Testis (tissue), 3 donors: ENCODE data around the gene GMCL2. TPM values are rescaled to one million over a fixed set of nuclear protein-coding genes. Genes with fewer than 3 reads are reported as not detected.

Experiments
- DNase-seq: peaks from one replicate; pipeline ENCODE4 v3.0.0-alpha.2; 2019
- H3K27ac ChIP-seq, 2 donors: fragments of 200-600 bp; sonication (generic); one replicate each; pipeline ENCODE4 v1.5.1; 2019
- H3K27me3 ChIP-seq: fragments of 200-600 bp; sonication (generic); one replicate; pipeline ENCODE4 v1.5.1; 2019
- H3K36me3 ChIP-seq: fragments of 200-600 bp; sonication (generic); one replicate; pipeline ENCODE4 v1.5.1; 2017; ENCODE audit warnings: low read depth; ENCODE audit errors: missing control alignments
- H3K4me1 ChIP-seq: fragments of 200-600 bp; sonication (generic); one replicate; pipeline ENCODE4 v1.5.1; 2019
- H3K4me3 ChIP-seq, 2 donors: fragments of 200-600 bp; sonication (generic); one replicate each; pipeline ENCODE4 v1.5.1; 2017 to 2019
- H3K9me3 ChIP-seq: fragments of 200-600 bp; sonication (generic); one replicate; pipeline ENCODE4 v1.5.1; 2017
- CTCF ChIP-seq, 3 experiments: fragments of 450-650 bp in 2 of 3; fragments of 200-600 bp in 1 of 3; sonication (generic) in 1 of 3; IDR thresholded peaks; one replicate each; pipeline ENCODE4 v1.5.1; 2016 to 2019; ENCODE audit warnings: antibody characterized with exemption in 3 of 3, mild to moderate bottlenecking in 2 of 3, moderate library complexity in 1 of 3
- POLR2A ChIP-seq: fragments of 450-650 bp; IDR thresholded peaks from one replicate; pipeline ENCODE4 v1.6.1; 2017; ENCODE audit warnings: antibody characterized with exemption, mild to moderate bottlenecking, moderate library complexity
- WGBS, 2 donors: methylation state at CpG; one replicate each; pipeline ENCODE4 v1.1.5; 2018; 5-methylcytosine and 5-hydroxymethylcytosine counted together
- intact Hi-C: fragments of 100-400 bp; cut with DNase I; formaldehyde crosslinking; loops from one replicate; pipeline ENCODE4 v1.15.1; 2023; ENCODE audit warnings: low total_unique reads
- polyA plus RNA-seq: library from polyadenylated mRNA; stranded (reverse); fragments of 350-450 nt; fragmentation: Illumina TruSeq; extraction: RNeasy Lipid Tissue Mini Kit (QIAGEN cat#74804); gene quantifications from one replicate; pipeline ENCODE4 v1.2.3, GENCODE V29; 2014; ENCODE audit warnings: low read depth, low replicate concordance; ENCODE audit not compliant: insufficient read depth
- total RNA-seq, 2 donors: library from RNA; depleted of rRNA; stranded (reverse); fragments of >200 nt; gene quantifications; one replicate each; pipeline ENCODE4 v1.2.3, GENCODE V29; 2016

Gene GMCL2
- total and polyA plus RNA-seq, 3 donors from 2014 or later = 9.8 to 53.5 (median 11.0) TPM

- Histone ChIP-seq H3K27ac (no peak overlapping the region), H3K27me3 (no peaks in the 10 kb centered on the region), H3K4me1 (peaks cover 10% of the 10 kb centered on the region), H3K36me3 (no peaks in the 10 kb centered on the region), H3K4me3 (no peak overlapping the region), H3K9me3 (no peaks in the 10 kb centered on the region)
- intact Hi-C loops = no loop called here
- 95 to 98% methylated on average over 3 of the region's 3 CpGs for WGBS, 2 donors
- no peak for DNase-seq
- TF ChIP-seq POLR2A (no peak), CTCF (IDR thresholded peaks at IDR 0.05) (no peak)
These were observed 40.8 kb upstream of the GMCL2 start for GRCh38 chr5:178227929-178228328.

- Histone ChIP-seq H3K36me3 (no peaks in the 10 kb centered on the region), H3K4me3 (no peak overlapping the region), H3K27ac (no peak overlapping the region), H3K4me1 (peaks cover 10% of the 10 kb centered on the region), H3K9me3 (no peaks in the 10 kb centered on the region), H3K27me3 (no peaks in the 10 kb centered on the region)
- intact Hi-C loops = no loop called here
- DNase-seq = no peak
- TF ChIP-seq CTCF (IDR thresholded peaks at IDR 0.05) = no peak
- TF ChIP-seq POLR2A = no peak
- whole genome bisulfite sequencing, 2 donors = 94 to 96% methylated on average over 4 of the region's 4 CpGs
These were observed 40.0 kb upstream of the GMCL2 start for GRCh38 chr5:178227138-178227659.

DNA sequence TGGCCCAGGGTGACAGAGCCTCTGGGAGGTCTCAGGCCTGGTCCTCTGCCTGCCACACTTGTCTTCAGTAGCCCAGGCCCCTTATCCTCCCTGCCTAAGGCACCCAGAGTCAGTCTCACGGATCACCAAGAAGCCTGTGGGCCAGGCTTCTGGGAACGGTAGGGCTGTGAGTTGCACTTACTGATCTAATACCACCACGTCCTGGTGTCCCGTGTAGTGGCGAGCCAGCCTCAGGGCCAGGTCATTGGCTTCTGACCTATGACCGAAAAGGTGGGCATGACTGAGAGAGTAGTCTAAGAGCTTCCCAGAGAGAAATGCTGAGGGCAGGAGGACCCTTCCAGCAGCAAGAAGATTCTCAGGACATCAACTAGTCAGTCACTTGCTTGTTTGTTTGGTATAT is 38.0 kb upstream of the GMCL2 start:
- Histone ChIP-seq H3K9me3 (no peaks in the 10 kb centered on the region), H3K4me1 (no peaks in the 10 kb centered on the region), H3K36me3 (no peaks in the 10 kb centered on the region), H3K4me3 (no peak overlapping the region), H3K27ac (no peak overlapping the region), H3K27me3 (no peaks in the 10 kb centered on the region)
- TF ChIP-seq POLR2A (no peak), CTCF (IDR thresholded peaks at IDR 0.05) (no peak)
- WGBS, 2 donors = 89 to 94% methylated on average over 6 of the region's 6 CpGs
- intact Hi-C loops = no loop called here
- DNase-seq = no peak

DNA sequence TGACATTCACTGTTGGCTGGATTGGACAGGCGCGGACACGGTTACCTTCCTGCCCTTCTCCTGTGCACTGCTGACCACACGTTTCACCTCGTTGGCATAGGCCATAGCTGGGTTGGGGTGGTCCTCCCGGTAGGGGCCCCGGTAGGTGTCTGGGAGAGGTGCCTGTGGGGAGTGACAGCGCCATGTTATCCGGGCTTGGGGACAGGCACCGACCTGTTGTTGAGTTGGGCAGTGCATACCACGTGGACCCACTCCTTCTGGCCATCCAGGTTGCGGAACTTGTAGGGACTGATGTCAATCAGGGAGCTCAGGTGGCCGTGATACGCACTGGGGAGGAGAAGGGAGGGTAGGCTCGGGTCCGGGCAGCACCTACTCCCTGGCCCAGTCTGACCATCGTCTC is 37.2 kb upstream of the GMCL2 start:
- DNase-seq = no peak
- Histone ChIP-seq H3K27me3 (no peaks in the 10 kb centered on the region), H3K9me3 (no peaks in the 10 kb centered on the region), H3K36me3 (no peaks in the 10 kb centered on the region), H3K4me1 (no peaks in the 10 kb centered on the region), H3K27ac (no peak overlapping the region), H3K4me3 (no peak overlapping the region)
- 85 to 92% methylated on average over 11 to 17 of the region's 17 CpGs for WGBS, 2 donors
- intact Hi-C loops = no loop called here
- no peak for TF ChIP-seq POLR2A
- TF ChIP-seq CTCF (IDR thresholded peaks at IDR 0.05) = no peak

DNA sequence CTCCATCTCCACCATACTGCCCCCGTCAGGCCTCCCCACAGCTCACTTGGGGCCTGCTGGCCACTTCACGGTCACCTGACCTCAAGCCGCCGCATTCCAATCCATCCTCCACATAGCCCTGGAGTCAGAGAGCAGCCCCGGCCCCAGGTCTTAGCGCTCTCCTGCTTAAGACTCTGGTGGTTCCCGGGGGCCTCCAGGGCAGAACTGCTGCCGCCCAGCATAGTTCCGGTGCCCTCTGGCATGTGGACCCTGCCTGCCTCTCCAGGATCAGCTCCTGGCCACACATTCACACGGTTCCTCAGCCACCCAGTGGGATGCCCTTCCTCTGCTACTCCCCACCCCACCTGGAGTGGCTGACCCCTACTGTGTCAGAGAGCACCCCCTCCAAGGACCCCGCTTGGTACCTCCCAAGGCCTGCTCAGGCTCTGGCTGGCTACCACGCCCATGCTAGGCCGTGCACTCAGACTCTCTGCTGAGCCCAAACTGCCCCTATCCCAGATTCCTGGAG is 36.7 kb upstream of the GMCL2 start:
- WGBS, 2 donors = 68 to 76% methylated on average over 13 of the region's 13 CpGs
- TF ChIP-seq CTCF (IDR thresholded peaks at IDR 0.05) (no peak), POLR2A (no peak)
- no peak overlapping the region for H3K4me3 ChIP-seq
- no peaks in the 10 kb centered on the region for H3K9me3 ChIP-seq
- intact Hi-C loops = no loop called here
- no peaks in the 10 kb centered on the region for H3K36me3 ChIP-seq
- no peaks in the 10 kb centered on the region for H3K4me1 ChIP-seq
- DNase-seq = no peak
- H3K27ac ChIP-seq = no peak overlapping the region
- no peaks in the 10 kb centered on the region for H3K27me3 ChIP-seq
